GM23338 (cell line): ENCODE results near the gene RAN. TPM values are rescaled to one million over a fixed set of nuclear protein-coding genes. Genes with fewer than 3 reads are reported as not detected.

Experiments
- ATAC-seq: fragments of 200-7000 bp; cut with Tn5 transposase; 3 replicates; pipeline ENCODE4 v1.9.1; 2020
- DNase-seq: peaks from one replicate; pipeline ENCODE4 v3.0.0-alpha.2; 2015; ENCODE audit warnings: low spot score
- H2AFZ ChIP-seq: fragments of 200-600 bp; sonication (generic); 2 replicates; pipeline ENCODE4 v1.8.0; 2016; ENCODE audit warnings: antibody characterized with exemption, mild to moderate bottlenecking, moderate library complexity
- H3F3A ChIP-seq: fragments of 200-600 bp; sonication (generic); replicated peaks from 2 replicates; pipeline ENCODE4 v1.8.0; 2017; ENCODE audit warnings: antibody characterized with exemption, mixed run types, low read depth
- H3K27ac ChIP-seq: fragments of 200-600 bp; sonication (generic); 2 replicates; pipeline ENCODE4 v1.6.1; 2016; ENCODE audit warnings: low read depth
- H3K27me3 ChIP-seq: fragments of 200-600 bp; sonication (generic); 2 replicates; pipeline ENCODE4 v1.8.0; 2016; ENCODE audit warnings: mild to moderate bottlenecking, mixed run types, moderate library complexity; ENCODE audit not compliant: insufficient read depth
- H3K36me3 ChIP-seq: fragments of 200-600 bp; sonication (generic); 2 replicates; pipeline ENCODE4 v1.8.0; 2016; ENCODE audit warnings: mild to moderate bottlenecking; ENCODE audit not compliant: insufficient read depth
- H3K4me1 ChIP-seq: fragments of 200-600 bp; sonication (generic); 2 replicates; pipeline ENCODE4 v1.8.0; 2016; ENCODE audit warnings: mild to moderate bottlenecking, moderate library complexity; ENCODE audit not compliant: insufficient read depth
- H3K4me2 ChIP-seq: fragments of 200-600 bp; sonication (generic); 2 replicates; pipeline ENCODE4 v1.7.1; 2017; ENCODE audit warnings: mixed run types
- H3K4me3 ChIP-seq: fragments of 200-600 bp; sonication (generic); 2 replicates; pipeline ENCODE4 v1.6.1; 2016; ENCODE audit warnings: mixed run types
- H3K79me2 ChIP-seq: fragments of 200-600 bp; sonication (generic); replicated peaks from 2 replicates; pipeline ENCODE4 v1.8.0; 2017; ENCODE audit warnings: mild to moderate bottlenecking; ENCODE audit not compliant: insufficient read depth
- H3K9me2 ChIP-seq: fragments of 200-600 bp; sonication (generic); 2 replicates; pipeline ENCODE4 v1.8.0; 2017; ENCODE audit not compliant: insufficient read depth
- H4K20me1 ChIP-seq: fragments of 200-600 bp; sonication (generic); replicated peaks from 2 replicates; pipeline ENCODE4 v1.8.0; 2017; ENCODE audit warnings: mild to moderate bottlenecking; ENCODE audit not compliant: insufficient read depth
- H3K27ac Mint-ChIP-seq: 2 replicates; pipeline ENCODE4 v1.8.0; 2020; ENCODE audit warnings: inconsistent platforms, mild to moderate bottlenecking, moderate library complexity, mixed read lengths
- H3K27me3 Mint-ChIP-seq: 3 replicates; pipeline ENCODE4 v1.8.0; 2022; ENCODE audit warnings: low read depth, mild to moderate bottlenecking, moderate library complexity, mixed read lengths, inconsistent platforms; ENCODE audit not compliant: insufficient read depth, poor library complexity
- H3K36me3 Mint-ChIP-seq: 3 replicates; pipeline ENCODE4 v1.8.0; 2021; ENCODE audit warnings: low read depth, mild to moderate bottlenecking, inconsistent platforms, moderate library complexity, mixed read lengths
- H3K4me1 Mint-ChIP-seq: 3 replicates; pipeline ENCODE4 v1.8.0; 2020; ENCODE audit warnings: mild to moderate bottlenecking, inconsistent platforms, mixed read lengths
- H3K4me3 Mint-ChIP-seq: 3 replicates; pipeline ENCODE4 v1.8.0; 2021; ENCODE audit warnings: moderate library complexity, mild to moderate bottlenecking, inconsistent platforms, mixed read lengths
- H3K9me3 Mint-ChIP-seq: 3 replicates; pipeline ENCODE4 v1.8.0; 2020; ENCODE audit warnings: moderate library complexity, mild to moderate bottlenecking, inconsistent platforms, mixed read lengths
- CREB1 ChIP-seq: fragments of 250-450 bp; sonication (Bioruptor Pico); IDR thresholded peaks from 2 replicates; pipeline ENCODE4 v1.5.0; 2020; ENCODE audit warnings: low read depth, mild to moderate bottlenecking, moderate library complexity
- ETS1 ChIP-seq: IDR thresholded peaks from 2 replicates; pipeline ENCODE4 v1.6.1; 2016; ENCODE audit warnings: antibody characterized with exemption
- JUNB ChIP-seq: IDR thresholded peaks from one replicate; pipeline ENCODE4 v1.6.1; 2016; ENCODE audit warnings: antibody characterized with exemption; ENCODE audit not compliant: unreplicated experiment
- NANOG ChIP-seq: IDR thresholded peaks from 2 replicates; pipeline ENCODE4 v1.6.1; 2016; ENCODE audit warnings: antibody characterized with exemption, borderline replicate concordance
- ZNF114 ChIP-seq: fragments of 250-450 bp; sonication (Bioruptor Pico); IDR thresholded peaks from 2 replicates; pipeline ENCODE4 v1.5.0; 2020; ENCODE audit warnings: mild to moderate bottlenecking, moderate library complexity
- polyA plus RNA-seq: library from polyadenylated mRNA; unstranded; fragments of >200 nt; fragmentation: Nextera tagmentation; extraction: Ambion mirVana; gene quantifications from 2 replicates; pipeline ENCODE4 v1.2.1, GENCODE V29; 2016
- total RNA-seq: library from RNA; depleted of rRNA; stranded (reverse); fragments of >200 nt; shearing (Covaris generic); gene quantifications from 2 replicates; pipeline ENCODE4 v1.2.3, GENCODE V29; 2014
- TF ChIP-seq, protein P1 (sequence below): fragments of 250-450 bp; sonication (Bioruptor Pico); IDR thresholded peaks from 2 replicates; pipeline ENCODE4 v1.5.0; 2020; ENCODE audit warnings: mild to moderate bottlenecking, moderate library complexity

Gene RAN
- total and polyA plus RNA-seq, 2 experiments from 2014 or later = 976 to 2,289 TPM

- peaks cover 31% of the 10 kb centered on the region for H3F3A ChIP-seq
- H4K20me1 ChIP-seq = peaks cover 25% of the 10 kb centered on the region
- H3K4me3 ChIP-seq = no peak overlapping the region
- TF ChIP-seq CREB1 (no peak), NANOG (no peak), ZNF114 (CRISPR knock-in tag) (no peak), ETS1 (no peak), JUNB (no peak)
- TF ChIP-seq, protein P1, sequence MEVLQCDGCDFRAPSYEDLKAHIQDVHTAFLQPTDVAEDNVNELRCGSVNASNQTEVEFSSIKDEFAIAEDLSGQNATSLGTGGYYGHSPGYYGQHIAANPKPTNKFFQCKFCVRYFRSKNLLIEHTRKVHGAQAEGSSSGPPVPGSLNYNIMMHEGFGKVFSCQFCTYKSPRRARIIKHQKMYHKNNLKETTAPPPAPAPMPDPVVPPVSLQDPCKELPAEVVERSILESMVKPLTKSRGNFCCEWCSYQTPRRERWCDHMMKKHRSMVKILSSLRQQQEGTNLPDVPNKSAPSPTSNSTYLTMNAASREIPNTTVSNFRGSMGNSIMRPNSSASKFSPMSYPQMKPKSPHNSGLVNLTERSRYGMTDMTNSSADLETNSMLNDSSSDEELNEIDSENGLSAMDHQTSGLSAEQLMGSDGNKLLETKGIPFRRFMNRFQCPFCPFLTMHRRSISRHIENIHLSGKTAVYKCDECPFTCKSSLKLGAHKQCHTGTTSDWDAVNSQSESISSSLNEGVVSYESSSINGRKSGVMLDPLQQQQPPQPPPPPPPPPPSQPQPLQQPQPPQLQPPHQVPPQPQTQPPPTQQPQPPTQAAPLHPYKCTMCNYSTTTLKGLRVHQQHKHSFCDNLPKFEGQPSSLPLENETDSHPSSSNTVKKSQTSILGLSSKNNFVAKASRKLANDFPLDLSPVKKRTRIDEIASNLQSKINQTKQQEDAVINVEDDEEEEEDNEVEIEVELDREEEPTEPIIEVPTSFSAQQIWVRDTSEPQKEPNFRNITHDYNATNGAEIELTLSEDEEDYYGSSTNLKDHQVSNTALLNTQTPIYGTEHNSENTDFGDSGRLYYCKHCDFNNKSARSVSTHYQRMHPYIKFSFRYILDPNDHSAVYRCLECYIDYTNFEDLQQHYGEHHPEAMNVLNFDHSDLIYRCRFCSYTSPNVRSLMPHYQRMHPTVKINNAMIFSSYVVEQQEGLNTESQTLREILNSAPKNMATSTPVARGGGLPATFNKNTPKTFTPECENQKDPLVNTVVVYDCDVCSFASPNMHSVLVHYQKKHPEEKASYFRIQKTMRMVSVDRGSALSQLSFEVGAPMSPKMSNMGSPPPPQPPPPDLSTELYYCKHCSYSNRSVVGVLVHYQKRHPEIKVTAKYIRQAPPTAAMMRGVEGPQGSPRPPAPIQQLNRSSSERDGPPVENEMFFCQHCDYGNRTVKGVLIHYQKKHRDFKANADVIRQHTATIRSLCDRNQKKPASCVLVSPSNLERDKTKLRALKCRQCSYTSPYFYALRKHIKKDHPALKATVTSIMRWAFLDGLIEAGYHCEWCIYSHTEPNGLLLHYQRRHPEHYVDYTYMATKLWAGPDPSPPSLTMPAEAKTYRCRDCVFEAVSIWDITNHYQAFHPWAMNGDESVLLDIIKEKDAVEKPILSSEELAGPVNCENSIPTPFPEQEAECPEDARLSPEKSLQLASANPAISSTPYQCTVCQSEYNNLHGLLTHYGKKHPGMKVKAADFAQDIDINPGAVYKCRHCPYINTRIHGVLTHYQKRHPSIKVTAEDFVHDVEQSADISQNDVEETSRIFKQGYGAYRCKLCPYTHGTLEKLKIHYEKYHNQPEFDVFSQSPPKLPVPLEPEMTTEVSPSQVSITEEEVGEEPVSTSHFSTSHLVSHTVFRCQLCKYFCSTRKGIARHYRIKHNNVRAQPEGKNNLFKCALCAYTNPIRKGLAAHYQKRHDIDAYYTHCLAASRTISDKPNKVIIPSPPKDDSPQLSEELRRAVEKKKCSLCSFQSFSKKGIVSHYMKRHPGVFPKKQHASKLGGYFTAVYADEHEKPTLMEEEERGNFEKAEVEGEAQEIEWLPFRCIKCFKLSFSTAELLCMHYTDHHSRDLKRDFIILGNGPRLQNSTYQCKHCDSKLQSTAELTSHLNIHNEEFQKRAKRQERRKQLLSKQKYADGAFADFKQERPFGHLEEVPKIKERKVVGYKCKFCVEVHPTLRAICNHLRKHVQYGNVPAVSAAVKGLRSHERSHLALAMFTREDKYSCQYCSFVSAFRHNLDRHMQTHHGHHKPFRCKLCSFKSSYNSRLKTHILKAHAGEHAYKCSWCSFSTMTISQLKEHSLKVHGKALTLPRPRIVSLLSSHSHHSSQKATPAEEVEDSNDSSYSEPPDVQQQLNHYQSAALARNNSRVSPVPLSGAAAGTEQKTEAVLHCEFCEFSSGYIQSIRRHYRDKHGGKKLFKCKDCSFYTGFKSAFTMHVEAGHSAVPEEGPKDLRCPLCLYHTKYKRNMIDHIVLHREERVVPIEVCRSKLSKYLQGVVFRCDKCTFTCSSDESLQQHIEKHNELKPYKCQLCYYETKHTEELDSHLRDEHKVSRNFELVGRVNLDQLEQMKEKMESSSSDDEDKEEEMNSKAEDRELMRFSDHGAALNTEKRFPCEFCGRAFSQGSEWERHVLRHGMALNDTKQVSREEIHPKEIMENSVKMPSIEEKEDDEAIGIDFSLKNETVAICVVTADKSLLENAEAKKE (CRISPR knock-in tag) = no peak
- H3K79me2 ChIP-seq = peaks cover 1% of the 10 kb centered on the region
- H3K27ac ChIP-seq = 0 out of 2 replicates have a peak overlapping the region, but pooled peaks have one; percentile 36
- peaks cover 19% of the 10 kb centered on the region; the same call in 1 of the 2 replicates for H3K4me1 ChIP-seq
- Mint-ChIP-seq H3K27me3 (peaks cover 18% of the 10 kb centered on the region), H3K27ac (no peak overlapping the region), H3K36me3 (peaks cover 24% of the 10 kb centered on the region), H3K9me3 (no peaks in the 10 kb centered on the region; the same call in 1 of the 3 replicates), H3K4me3 (no peak overlapping the region), H3K4me1 (peaks cover 30% of the 10 kb centered on the region)
- peaks cover 4% of the 10 kb centered on the region; the same call in 1 of the 2 replicates for H3K9me2 ChIP-seq
- no peaks in the 10 kb centered on the region for H3K27me3 ChIP-seq
- ATAC-seq (no peak), DNase-seq (no peak)
- peaks cover 21% of the 10 kb centered on the region for H3K36me3 ChIP-seq
- no peak overlapping the region for H3K4me2 ChIP-seq
- H2AFZ ChIP-seq = no peak overlapping the region
Measured at GRCh38 chr12:130880411-130880885, 8.6 kb downstream of the RAN start.
